SH-SY5Y (cell line): Measurements from ENCODE around the gene EXOSC3.

ENCODE experiments used
- GATA2 ChIP-seq: IDR thresholded peaks from 2 replicates; pipeline ENCODE4 v1.6.1; 2011; ENCODE audit warnings: mild to moderate bottlenecking, low read depth, low read length
- GATA3 ChIP-seq: IDR thresholded peaks from 2 replicates; pipeline ENCODE4 v1.6.1; 2011; ENCODE audit warnings: low read depth, mild to moderate bottlenecking, low read length, moderate library complexity

GRCh38 chr9:37758747-37759146 lies 26.1 kb downstream of the EXOSC3 start:
- TF ChIP-seq GATA2 (no peak), GATA3 (no peak)
